GM12874 (cell line): ENCODE data around the gene CPA1.

ENCODE experiments used
- TF ChIP-seq, protein P1 (sequence below): IDR thresholded peaks from 2 replicates; pipeline ENCODE4 v1.5.1; 2011; ENCODE audit warnings: low read depth, mild to moderate bottlenecking, control low read depth, low read length, moderate library complexity; ENCODE audit not compliant: insufficient read depth

Gene CPA1

DNA sequence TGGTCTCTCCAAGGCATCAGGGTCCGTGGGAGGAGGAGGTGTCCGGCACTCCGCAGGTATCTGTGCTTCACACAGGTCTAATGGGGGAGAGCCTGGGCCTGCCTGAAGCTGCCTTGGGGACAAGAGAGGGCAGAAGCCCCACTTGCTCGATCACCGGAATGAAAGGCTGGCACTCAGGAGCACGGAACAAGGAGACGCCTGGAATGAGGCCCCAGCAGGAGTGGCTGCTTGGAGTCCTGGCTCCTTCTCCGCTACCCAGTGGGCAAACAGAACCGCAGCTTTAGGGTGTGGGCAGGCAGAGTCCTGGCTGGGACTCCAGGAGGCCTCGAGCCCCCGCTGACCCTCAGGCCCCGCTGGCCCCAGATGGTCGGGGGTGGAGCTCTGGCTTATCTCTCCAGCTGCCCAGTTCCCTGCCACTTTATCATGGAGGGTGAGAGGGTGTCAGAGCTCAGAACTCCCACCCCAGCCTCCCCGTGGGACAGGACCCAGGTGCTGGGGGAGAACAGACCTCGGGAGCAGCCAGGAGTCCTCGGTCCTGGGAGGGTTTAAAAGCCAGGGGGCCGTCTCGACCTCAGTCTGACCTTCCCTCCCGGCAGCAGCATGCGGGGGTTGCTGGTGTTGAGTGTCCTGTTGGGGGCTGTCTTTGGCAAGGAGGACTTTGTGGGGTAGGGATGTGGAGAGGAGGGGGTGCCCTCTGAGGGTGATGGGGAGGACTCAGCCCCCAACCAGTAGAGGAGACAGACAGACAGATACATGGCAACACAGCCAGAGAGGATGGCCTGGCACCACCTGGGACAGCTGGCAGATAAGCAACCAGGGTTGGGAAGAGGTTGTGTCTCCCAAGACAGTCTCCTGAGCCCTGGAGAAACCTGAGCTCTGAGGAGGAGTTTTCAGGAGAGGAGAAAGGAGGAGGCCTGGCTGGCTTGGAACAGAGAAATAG is at the start of gene CPA1:
CPA1 (plus strand) TSS at position 574 of the 940 bp plus-strand sequence; CDS start at position 601, 27 bp downstream.
- TF ChIP-seq, protein P1, sequence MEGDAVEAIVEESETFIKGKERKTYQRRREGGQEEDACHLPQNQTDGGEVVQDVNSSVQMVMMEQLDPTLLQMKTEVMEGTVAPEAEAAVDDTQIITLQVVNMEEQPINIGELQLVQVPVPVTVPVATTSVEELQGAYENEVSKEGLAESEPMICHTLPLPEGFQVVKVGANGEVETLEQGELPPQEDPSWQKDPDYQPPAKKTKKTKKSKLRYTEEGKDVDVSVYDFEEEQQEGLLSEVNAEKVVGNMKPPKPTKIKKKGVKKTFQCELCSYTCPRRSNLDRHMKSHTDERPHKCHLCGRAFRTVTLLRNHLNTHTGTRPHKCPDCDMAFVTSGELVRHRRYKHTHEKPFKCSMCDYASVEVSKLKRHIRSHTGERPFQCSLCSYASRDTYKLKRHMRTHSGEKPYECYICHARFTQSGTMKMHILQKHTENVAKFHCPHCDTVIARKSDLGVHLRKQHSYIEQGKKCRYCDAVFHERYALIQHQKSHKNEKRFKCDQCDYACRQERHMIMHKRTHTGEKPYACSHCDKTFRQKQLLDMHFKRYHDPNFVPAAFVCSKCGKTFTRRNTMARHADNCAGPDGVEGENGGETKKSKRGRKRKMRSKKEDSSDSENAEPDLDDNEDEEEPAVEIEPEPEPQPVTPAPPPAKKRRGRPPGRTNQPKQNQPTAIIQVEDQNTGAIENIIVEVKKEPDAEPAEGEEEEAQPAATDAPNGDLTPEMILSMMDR: no peak

DNA sequence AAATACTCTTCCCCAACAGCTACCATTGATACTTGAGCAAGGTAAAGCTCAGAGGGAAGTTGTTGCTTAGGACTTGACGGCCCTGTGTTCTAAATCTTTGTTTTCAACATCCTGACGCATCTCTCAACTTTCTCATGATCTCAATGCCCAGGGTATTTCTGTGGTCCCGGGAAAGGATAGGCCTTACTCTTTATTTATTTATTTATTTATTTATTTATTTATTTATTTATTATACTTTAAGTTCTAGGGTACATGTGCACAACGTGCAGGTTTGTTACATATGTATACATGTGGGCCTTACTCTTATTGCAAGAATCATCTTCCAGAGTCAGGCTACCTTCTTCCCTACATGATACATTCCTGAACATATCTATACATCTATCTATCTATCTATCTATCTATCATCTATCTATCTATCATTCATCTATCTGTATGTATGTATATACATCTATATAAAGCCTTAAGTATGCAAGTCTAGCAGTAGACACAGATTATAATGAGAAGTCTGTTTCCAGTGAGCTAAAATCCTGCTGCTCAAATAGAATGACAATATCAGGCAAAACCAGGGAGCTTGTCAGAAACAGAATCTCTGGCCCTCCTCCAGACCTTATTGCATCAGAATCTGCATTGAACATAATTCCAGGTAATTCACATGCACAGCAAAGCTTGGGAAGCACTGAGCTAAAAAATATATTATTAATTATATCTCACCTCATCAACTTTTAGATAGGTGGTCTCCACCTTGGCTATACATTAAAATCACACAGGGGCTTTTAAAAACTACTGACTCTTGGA is 47.8 kb upstream of the CPA1 start:
- TF ChIP-seq, protein P1: no peak

DNA sequence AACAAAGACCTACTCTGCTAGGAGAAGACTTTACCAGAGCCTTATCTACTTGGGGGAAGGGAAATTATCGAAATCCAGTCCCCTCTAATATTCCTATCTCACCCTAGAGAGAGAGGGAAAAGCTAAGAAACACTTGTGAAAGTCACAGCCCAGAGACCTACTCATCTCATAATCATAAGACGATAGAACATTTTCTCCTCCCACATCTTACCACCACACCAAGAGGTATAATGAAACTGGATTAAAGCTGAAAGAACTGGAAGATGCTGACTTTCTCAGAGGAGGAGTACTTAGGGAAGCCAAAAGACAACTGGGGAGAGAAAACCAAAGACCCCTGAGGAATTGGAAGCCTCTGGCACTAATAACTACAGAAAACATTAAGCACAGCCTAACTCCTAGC is 46.5 kb upstream of the CPA1 start:
- TF ChIP-seq, protein P1: no peak

DNA sequence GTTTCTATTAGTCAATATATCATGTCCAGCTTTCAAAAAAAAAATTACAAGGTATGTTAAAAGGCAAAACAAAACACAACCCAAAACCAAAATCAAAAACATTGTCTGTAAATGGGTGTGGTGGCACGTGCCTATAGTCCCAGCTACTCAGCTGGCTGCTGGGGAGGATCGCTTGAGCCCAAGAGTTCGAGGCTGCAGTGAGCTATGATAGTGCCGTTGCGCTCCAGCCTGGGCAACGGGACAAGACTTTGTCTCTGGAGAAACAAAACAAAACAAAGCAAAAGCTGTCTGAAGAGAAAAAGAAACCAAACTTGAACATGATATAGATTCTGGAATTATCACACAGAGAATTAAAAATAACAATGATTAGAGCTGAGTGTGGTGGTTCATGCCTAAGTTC is 46.0 kb upstream of the CPA1 start:
- TF ChIP-seq, protein P1: no peak

DNA sequence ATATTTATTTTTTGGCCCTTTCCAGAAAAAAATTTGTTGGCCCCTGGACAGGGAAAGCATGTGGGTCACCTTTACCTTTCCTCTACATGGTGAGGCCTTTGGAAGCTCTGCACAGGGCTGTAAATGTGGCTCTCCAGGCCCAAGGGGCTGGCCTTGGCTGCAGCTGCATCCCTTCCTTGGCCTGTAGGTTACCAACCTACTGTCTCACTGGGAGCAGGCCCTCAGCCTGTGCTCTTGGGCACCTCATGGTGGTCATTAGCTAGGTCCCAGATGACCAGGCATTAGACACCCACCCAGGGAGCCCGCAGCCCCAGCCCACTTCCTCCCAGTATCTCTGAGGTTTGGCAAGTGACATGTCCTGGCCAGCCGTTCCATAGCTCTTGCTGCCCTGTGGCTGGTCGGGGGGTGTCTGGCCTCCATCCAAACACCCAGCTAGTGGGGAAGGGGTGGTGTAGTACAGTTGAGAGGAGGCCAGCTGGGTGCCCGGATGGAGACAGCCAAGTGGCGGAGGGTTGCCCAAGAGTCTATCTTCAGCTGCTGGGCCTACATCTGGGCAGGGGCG is 42.8 kb upstream of the CPA1 start:
- TF ChIP-seq, protein P1: no peak

DNA sequence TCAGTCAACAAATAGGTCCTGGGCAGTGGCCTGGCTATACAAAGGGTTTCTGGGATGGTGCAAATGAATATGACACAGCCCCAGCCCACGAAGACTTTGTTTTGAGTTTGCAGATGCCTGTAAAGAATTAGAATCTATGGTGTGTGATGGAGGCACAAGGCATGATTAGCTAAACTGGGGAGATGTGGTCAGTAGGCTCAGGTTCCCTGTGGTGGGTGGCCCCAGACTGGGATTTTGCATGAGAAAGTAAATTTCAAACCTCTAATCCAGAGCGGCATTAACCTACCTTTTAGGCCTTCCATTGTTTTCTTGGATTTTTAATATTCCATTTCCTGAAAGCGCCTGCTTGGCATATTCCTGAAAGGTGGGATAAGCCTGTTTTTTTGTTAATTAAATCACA is 42.1 kb upstream of the CPA1 start:
- TF ChIP-seq, protein P1: no peak

DNA sequence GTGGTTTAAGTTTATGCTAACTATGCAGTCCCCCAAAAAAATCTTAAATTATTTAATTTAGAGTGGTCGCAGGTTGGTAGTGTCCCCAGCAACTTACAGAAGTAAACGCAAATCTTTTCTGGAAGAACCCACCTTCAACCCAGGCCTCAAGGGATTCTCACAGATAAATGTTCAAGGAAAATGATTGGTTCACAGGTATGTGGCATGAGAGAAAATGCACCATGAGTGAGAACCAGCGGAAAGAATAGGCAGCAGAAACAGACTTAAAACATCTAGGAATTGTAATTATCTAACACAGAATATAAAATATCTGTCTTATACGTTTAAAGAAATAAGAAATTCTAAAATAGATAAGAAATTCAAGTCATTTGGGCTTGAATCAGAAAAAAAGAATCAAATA is 38.4 kb upstream of the CPA1 start:
- TF ChIP-seq, protein P1: no peak
